Measurements from ENCODE around the gene ID2. TPM values are rescaled to one million over a fixed set of nuclear protein-coding genes. Genes with fewer than 3 reads are reported as not detected.

ID2 gene
- total RNA-seq, 1 experiment from 2014 or later: 21.8 TPM

DNA sequence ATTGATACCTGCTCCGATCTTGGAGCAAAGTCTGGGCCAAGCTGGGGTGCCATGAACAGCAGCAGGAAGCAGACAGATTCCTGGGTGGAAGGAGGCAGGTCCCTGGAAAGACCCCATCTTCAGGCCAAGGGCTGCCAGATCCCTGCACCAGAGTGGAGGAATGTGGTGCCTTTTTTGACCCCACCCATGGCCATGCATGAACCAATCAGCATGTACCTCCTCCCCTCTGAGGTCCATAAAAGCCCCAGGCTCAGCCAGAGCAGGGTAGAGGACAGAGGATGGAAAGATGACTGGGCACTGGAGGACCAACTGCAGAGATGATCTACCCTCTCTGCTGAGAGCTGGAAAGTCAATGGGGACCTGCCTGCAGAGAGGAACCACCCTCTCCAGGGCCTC lies 34.4 kb upstream of the ID2 start:
- DNase-seq (ENCODE audit: low read depth): no peak

DNA sequence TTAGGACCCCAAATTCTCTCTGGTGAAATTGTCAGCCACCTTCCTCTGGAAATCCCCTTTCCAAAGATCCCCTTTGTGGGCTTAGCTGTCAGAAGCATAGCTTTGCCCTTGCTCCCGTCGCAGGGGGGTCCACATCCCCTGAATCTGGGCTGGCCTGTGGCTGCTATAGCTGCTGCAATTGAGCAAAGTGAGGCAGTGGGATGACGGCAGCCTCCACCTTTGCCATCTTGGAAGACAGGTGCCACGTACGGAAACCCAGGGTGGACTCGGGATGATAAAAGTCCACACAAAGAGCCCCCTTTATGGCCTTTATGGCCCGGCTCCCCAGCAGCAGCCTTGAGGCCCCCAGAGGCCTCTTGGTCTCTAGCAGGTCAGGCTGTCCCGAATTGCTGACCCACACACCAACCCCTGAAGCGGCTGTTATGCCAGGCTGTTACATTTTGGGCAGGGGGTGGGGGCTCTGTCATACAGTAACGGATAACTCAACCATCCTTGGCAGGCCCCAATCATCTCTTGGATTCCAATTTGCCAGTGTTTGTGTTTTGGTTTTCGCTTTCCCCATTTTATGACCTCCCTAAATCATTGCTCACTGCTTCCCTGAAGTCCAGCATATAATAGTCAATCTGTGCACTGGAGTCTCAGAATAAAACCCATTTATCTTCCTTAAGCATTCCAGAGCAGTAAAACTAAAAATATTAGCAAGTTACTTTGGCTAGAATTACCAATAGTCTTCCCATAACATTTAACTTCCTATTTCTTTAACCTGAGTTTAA lies 33.2 kb upstream of the ID2 start:
- DNase-seq (ENCODE audit: low read depth): no peak

DNA sequence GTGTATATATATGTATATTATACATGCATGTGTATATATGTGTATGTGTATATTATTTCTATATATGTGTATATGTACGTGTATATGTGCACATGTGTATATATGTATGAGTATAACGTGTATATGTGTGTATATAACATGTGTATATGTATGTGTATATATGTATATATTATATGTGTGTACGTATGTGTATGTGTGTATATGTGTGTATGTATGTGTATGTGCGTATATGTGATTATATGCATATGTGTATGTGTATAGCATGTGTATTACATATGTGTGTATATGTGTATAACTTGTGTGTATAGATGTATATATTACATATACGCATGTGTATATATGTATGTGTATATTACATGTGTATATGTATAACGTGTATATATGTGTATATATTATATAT lies 32.1 kb upstream of the ID2 start:
- no peak for DNase-seq (ENCODE audit: low read depth)

- no peak for DNase-seq (ENCODE audit: low read depth)
Measured at GRCh38 chr2:8650256-8650655, 31.6 kb upstream of the ID2 start.

DNA sequence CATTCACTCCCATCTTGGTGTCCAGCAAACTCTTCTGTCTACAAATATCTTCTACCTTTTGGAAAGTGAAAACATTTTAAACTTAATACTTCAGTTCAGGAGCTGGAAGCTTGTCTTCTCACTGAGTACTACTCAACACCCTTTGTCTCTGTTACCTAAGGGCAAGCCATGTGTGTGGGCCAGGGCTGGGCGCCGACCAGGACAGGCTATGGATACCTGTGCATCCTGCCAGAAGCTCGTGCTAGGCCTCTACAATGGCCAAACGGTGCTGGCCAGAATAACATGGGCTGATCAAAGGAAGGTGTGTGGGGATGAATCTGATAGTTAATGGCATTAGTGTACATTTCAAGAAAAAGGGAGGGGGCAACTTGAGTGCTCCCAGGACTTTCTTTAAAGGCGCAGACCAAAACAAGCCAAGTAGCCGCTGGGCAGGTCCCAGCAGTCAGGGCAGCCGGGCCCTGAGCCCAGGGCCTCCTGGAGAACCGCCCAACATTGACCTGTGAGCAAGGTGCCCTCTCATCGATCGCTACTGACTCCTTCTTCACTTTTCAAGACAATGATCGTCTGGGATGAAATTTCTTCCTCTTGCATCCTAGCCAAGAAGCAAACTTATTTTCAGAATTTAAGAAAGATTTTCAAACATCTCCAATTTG lies 29.0 kb upstream of the ID2 start:
- no peak for DNase-seq (ENCODE audit: low read depth)

DNA sequence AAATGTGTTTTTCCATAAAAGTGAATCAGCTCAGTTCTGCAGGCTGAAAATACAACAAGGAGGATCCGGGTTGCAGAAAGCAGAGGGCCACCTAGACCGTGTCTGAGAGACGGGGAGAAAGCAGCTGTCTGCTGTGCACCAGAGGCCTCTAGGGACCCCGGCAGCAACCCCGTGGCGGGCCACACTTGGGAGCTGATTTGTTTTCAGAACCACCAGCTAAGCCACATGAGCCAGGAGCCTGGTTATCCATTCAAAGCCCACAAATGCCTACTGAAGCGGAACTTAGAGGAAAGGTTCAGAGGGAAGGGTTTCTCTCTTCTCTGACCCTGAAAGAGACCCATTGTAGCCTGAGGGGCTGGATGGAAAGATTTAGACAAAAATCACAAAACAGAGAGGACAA lies 28.4 kb upstream of the ID2 start:
- no peak for DNase-seq (ENCODE audit: low read depth)

DNA sequence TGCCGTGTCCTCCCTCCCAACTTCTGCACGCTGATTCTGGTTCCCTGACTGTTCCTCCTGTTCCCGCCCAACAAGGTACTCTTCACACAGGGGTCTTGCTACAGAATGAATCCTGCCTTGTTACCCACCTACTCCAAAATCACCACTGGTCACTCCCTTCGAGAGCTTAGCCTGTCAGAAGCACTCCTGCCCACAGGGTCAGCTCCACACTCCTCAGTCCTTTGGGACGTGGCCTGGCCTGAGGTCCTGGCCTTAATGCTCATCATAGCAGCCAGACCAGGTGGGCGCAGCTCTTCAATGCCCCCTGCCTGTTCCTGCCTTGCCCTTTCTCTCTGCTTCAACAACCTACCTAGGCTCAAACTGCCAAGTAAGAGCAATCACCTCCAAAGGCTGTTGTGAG lies 27.8 kb upstream of the ID2 start:
- no peak for DNase-seq (ENCODE audit: low read depth)

DNA sequence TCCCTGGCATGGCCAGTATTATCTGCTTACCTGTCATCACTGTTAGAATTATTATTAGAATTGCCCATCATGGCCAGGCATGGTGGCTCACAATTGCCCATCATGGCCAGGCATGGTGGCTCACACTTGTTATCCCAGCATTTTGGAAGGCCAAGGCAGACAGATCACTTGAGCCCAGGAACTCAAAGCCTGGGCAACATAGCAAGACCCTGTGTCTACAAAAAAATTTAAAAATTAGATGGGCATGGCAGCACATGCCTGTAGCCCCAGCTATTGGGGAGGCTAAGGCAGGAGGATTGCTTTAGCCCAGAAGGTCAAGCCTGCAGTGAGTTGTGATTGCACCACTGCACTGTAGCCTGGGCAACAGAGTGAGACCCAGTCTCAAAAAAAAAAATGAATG lies 27.4 kb upstream of the ID2 start:
- no peak for DNase-seq (ENCODE audit: low read depth)

- no peak for DNase-seq (ENCODE audit: low read depth)
Measured at GRCh38 chr2:8656160-8656641, 25.7 kb upstream of the ID2 start.

GRCh38 chr2:8656811-8657210 lies 25.0 kb upstream of the ID2 start:
- no peak for DNase-seq (ENCODE audit: low read depth)

- DNase-seq (ENCODE audit: low read depth): no peak
Measured at GRCh38 chr2:8657423-8658062, 24.3 kb upstream of the ID2 start.

DNA sequence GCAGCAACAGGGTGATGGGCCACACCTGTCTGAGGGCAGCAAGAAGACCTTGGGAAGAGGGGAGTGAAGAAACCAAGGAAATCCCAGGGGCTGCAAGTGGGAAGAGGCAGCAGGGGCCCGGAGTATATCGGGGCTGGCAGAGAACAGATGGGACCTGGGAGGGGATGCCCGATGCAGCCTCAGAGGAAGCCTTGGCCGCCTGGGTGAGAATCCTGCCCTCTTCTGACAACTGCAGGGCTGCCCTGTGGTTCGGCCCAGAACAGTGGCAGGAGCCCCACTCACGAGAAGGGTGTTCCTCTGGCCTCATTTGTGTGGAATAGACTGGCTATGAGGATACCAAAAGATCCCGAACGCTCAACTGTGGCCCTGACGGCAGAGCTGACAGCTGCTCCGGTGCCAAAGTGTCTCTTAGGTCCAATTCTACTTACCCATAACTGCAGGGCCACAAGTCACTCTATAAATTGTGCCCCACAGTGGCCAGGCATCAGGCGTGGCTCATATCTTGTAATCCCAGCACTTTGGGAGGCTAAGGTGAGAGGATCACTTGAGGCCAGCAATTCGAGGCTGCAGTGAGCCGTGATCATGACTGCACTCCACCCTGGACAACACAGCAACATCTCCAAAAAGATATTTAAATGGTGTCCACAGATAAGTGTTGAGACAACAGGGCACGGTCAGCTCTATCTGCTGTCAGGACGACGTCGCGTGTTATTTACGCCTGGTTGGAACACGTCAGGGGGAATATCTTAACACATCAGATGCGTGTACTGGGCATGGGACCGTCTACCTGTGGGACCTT lies 23.6 kb upstream of the ID2 start:
- DNase-seq (ENCODE audit: low read depth): no peak

DNA sequence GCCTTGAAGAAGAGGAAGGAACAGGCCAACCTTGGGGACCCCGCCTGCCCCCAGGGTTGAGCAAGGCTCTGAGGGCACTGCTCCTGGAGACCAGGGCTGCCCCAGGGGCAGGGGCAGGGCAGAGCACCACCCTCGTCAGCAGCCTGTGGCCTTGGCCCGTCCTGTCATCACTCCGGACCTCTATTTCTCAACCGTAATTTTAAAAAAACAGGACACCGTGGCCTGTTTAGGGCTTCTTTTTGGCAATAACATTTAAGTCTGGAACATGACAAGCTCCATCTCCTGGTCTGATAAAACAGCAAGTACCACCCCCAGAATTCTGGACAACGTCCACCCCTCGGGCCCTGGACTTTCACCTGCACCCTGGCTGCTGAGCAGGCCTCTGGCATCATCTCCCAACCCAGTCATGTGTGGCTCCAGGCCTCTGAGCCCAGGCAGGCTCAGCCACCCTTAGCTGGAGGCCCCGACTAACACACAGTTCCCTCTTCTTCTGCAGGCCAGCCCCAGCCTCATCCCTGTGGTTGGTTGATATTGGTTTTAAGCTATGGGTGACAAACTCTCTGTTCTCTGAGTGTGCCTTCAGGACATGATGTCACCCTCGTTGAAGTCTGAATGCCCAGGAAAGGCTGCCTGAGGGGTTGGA lies 22.6 kb upstream of the ID2 start:
- no peak for DNase-seq (ENCODE audit: low read depth)

GRCh38 chr2:8659735-8660492 lies 21.9 kb upstream of the ID2 start:
- DNase-seq (ENCODE audit: low read depth): no peak

DNA sequence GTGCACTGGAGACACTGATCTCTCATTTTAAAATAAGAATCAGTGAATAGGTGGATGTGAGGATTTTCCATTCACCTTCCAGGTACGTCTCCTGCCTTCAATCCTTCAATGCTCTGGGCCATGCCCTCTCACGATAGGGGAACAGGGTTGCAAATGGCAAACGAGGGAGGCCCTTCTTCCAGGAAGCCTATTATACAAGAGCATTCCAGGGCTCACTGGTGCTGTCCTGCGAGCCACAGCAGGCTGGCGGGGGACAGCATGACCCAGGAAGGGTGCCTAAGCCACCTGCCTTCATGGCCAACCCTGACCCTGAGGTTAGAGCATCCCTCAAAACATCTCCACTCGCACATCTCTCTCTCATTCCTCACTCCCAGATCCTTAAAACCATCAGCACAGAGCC lies 20.6 kb upstream of the ID2 start:
- DNase-seq (ENCODE audit: low read depth): no peak

GRCh38 chr2:8661736-8662135 lies 20.1 kb upstream of the ID2 start:
- no peak for DNase-seq (ENCODE audit: low read depth)

DNA sequence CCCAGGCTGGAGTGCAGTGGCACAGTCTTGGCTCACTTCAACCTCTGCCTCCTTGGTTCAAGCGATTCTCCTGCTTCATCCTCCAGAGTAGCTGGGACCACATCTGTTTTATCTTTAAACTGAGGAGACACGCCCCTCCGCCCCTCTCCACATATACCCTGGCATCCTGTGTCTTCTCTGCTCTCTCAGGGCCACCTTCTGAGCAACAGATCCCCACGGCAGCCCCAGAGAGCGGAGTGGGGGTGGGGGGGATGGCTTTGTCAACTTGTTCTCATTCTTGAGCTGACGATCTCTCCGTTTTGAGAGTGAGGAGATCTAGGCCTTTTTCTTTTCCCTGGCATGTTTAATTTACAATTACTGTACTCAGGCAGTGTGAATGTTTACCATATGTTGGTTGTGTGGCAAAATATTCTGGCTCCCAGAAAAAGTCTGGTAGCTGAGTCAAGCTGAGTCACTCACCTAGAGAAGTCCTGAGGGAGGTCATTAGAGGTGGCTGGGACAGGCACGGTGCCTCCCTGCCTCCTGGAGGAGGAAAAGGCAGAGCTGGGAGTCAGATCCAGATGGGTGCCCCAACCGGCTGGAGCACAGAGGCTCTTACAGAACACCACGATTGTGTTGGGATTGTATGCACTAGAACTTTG lies 19.5 kb upstream of the ID2 start:
- peak; percentile 89 for DNase-seq (ENCODE audit: low read depth)

DNA sequence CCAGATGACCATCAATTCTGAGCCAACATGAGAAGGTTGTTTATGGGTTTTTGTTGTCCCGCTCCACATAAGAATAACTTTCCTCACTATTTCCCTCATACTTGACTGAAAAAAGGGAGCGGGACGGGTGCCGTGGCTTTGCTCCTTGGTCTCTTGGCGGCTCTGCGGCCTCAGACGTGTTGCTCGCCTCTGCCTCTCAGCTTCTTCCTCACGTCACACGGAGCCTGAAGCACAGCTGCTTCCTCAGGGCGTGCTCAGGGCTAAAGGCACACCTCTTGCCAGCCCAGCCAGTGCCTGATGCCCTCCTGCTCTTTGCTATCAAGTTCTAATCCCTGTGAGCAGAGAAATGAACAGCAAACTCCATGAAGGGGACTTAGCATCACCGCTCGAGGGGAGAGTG lies 17.9 kb upstream of the ID2 start:
- no peak for DNase-seq (ENCODE audit: low read depth)

DNA sequence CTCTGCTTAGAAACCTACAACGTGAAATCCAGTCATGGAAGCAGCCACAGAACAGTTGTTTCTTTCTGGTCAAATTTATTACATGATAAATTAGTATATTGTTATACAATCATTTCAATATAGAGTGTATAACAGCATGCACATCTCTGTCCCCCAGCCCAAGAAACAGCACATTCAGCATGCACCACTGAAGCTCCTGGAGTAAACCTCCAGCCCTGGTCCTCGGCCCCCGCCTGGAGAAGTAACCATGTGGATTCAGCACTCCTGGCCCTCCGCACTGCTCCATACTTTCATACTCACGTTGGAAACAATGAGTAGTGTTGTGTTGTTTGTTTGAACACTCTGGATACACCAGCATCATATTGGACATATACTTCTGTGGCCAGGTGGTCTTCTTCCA lies 15.3 kb upstream of the ID2 start:
- DNase-seq (ENCODE audit: low read depth): no peak

DNA sequence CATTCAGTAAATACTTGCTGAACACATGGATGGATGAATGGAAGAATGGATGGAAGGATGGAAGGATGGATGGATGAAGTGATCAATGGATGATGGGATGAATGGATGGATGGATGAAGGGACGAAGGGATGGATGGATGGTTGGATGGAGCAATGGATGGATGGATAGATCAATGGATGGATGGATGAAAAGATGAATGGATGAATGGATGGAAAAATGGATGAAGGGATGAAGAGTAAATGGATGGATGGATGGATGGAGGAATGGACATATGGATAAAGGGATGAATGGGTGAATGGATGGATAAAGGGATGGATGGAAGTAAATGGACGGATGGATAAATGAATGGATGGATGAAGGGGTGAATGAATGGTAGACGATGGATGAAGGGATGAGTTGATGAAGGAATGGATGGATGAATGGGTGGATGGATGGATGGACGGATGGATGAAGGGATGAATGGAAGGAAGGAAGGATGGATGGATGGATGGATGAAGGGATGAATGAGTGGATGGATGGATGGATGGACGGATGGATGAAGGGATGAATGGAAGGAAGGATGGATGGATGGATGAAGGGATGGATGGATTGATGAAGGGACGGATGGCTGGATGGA lies 13.9 kb upstream of the ID2 start:
- DNase-seq (ENCODE audit: low read depth): no peak

Measured in HT1080 (cell line).